Measurements from ENCODE around the gene SRSF9. TPM values are rescaled to one million over a fixed set of nuclear protein-coding genes. Genes with fewer than 3 reads are reported as not detected.

SRSF9 gene
- total and polyA plus RNA-seq, 3 donors from 2014 or later = 199 to 238 (median 202) TPM

GRCh38 chr12:120437735-120438494 lies 31.6 kb downstream of the SRSF9 start, which contains the start of gene COX6A1:
Gene COX6A1, plus strand, starts transcription at chr12:120438113. Its CDS starts 14 bp downstream, at chr12:120438127.
- intact Hi-C loops (cut with DNase I; ENCODE audit: low total_unique reads) = no loop called here

DNA sequence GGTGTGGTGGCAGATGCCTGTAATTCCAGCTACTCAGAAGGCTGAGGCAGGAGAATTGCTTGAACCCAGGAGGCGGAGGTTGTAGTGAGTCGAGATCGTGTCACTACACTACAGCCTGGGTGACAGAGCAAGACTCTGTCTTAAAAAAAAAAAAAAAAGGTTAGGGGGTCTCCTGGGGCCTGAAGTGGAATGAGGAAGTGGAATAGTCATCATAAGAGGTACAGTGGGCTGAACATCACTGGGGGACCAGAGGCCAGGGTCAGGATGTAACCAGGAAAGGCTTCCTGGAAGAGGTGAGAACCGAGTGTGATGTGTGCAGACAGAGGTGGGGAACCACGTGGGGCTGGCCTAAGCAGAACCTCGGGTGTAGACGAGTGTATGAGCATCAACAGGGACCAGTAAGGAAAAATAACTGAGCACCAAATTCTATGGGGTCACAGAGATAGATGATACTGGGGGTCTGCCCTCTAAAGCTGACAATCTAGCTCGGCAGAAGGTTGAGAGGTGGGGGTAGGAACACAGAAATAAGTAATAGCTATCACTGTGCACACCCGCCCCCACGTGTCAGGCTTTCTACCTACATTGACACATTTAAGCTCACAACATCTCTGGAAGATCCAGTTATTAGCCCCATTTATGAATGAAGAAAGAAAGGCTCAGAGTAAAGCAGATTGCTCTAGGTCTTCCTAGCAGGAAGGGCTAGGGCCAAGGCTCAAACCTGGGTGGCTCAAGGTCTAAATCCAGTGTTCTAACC lies 36.6 kb downstream of the SRSF9 start:
- Histone ChIP-seq H3K27me3 (no peaks in the 10 kb centered on the region), H3K4me1 (no peaks in the 10 kb centered on the region), H3K9me3 (no peaks in the 10 kb centered on the region), H3K36me3 (ENCODE audit: low read depth, missing control alignments) (no peaks in the 10 kb centered on the region), H3K4me3 (no peak overlapping the region), H3K27ac (no peak overlapping the region)
- intact Hi-C loops (cut with DNase I; ENCODE audit: low total_unique reads) = no loop called here
- TF ChIP-seq POLR2A (IDR thresholded peaks at IDR 0.05) (no peak), CTCF (IDR thresholded peaks at IDR 0.05) (no peak)
- DNase-seq = no peak
- WGBS, 2 donors = 57 to 66% methylated on average over 10 of the region's 10 CpGs

More at GRCh38 chr12:120437735-120438494, 31.6 kb downstream of the SRSF9 start, which contains the start of gene COX6A1:
- Histone ChIP-seq H3K27me3 (no peaks in the 10 kb centered on the region), H3K4me1 (peaks cover 11% of the 10 kb centered on the region), H3K4me3 (peak within 1 kb of the TSS; percentile 71 to 86), H3K36me3 (ENCODE audit: low read depth, missing control alignments) (no peaks in the 10 kb centered on the region), H3K27ac (peak within 1 kb of the TSS; percentile 61 to 73), H3K9me3 (no peaks in the 10 kb centered on the region)
- TF ChIP-seq CTCF (IDR thresholded peaks at IDR 0.05) = no peak
- no peak for TF ChIP-seq POLR2A (IDR thresholded peaks at IDR 0.05)
- DNase-seq = peak; percentile 99
- WGBS, 2 donors = 0 to 1% methylated on average over 33 to 56 of the region's 59 CpGs

- Histone ChIP-seq H3K4me1 (no peaks in the 10 kb centered on the region), H3K4me3 (no peak overlapping the region), H3K36me3 (ENCODE audit: low read depth, missing control alignments) (no peaks in the 10 kb centered on the region), H3K27me3 (no peaks in the 10 kb centered on the region), H3K9me3 (no peaks in the 10 kb centered on the region), H3K27ac (no peak overlapping the region)
- 51 to 53% methylated on average over 7 of the region's 7 CpGs for WGBS, 2 donors
- DNase-seq = no peak
- intact Hi-C loops (cut with DNase I; ENCODE audit: low total_unique reads) = loop anchor here (10.0 kb wide), 1 partner anchor 65 kb away; the partner anchor contains the start of gene MSI1
- no peak for TF ChIP-seq CTCF (IDR thresholded peaks at IDR 0.05)
- TF ChIP-seq POLR2A (IDR thresholded peaks at IDR 0.05) = no peak
These were observed 40.2 kb downstream of the SRSF9 start for GRCh38 chr12:120429368-120429767.

GRCh38 chr12:120428597-120429229 lies 40.8 kb downstream of the SRSF9 start:
- H3K27me3 ChIP-seq = no peaks in the 10 kb centered on the region
- H3K36me3 ChIP-seq (ENCODE audit: low read depth, missing control alignments) = no peaks in the 10 kb centered on the region
- no peak overlapping the region for H3K27ac ChIP-seq
- no peaks in the 10 kb centered on the region for H3K4me1 ChIP-seq
- WGBS, 2 donors = 61 to 66% methylated on average over 8 of the region's 8 CpGs
- TF ChIP-seq CTCF (IDR thresholded peaks at IDR 0.05) (no peak), POLR2A (IDR thresholded peaks at IDR 0.05) (no peak)
- H3K9me3 ChIP-seq = no peaks in the 10 kb centered on the region
- no peak for DNase-seq
- intact Hi-C loops (cut with DNase I; ENCODE audit: low total_unique reads) = loop anchor here (10.0 kb wide), 1 partner anchor 64 kb away; the partner anchor contains the start of gene MSI1
- H3K4me3 ChIP-seq = no peak overlapping the region
